IPS-NIHi7 (cell line): ENCODE measurements around the gene FSIP1.
A peak's percentile ranks its signal among the peaks of the same experiment; 100 is the strongest.

Source experiments
- DNase-seq: peaks from one replicate; pipeline ENCODE4 v3.0.0; 2012; ENCODE audit warnings: mixed read lengths; ENCODE audit errors: extremely low spot score

Gene FSIP1

DNA sequence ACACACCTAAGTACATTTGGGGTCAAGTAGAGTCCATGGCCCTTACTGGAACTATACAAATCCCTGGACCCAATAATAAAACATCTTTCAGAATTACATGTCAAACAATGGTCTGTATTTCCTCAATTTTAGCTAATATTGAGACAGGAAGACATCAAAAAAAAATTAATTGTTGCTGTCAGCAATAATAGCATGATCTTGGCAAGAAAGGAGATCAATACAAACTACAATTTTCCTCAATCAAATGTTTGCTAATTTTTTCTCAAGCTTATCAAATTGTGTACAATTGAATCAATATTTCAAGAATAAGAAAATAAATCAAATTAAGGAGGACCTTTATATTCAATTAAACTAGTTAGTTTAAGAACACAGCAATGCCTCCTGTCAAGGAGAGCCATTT, 62.6 kb downstream of the FSIP1 start:
- DNase-seq: no peak

GRCh38 chr15:39719109-39719508, 63.5 kb downstream of the FSIP1 start:
- DNase-seq: no peak

DNA sequence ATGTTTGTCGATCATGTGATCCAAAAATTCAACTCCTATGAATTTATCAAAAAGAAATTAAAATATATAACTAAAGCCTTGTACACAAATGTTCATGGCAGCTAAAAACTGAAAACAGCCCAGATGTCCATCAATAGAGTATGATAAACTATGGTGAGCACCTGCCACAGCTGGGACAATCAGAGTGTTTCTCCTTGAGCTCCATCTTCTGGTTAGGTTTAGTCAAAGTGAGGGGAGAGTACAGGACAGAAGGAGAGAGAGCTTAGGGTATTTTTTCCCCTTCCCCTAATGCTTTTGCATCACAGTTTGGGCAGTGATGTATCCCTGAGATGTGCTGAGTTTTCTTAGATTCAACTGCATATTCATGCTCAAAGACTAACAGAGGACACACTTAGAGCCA, 65.5 kb downstream of the FSIP1 start:
- no peak for DNase-seq

GRCh38 chr15:39714251-39714650, 68.4 kb downstream of the FSIP1 start:
- DNase-seq: no peak

DNA sequence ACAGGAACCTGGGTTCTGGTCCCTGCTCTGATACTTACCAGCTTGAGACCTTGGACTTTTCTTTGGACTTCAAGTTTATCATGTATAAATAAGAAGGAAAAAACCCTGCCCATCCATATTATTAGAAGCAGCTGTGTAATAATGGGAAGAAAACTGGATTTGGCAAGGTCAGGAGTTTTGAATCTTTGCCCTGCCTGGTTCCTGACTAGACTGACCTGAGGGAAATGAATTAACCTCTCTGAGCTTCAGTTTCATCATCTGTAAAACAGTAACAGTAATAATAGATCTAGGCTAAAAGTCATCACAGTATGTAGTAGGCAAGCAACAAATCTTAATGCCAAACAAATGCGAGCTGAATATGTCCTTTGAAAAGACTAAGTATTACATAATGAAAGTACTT, 68.8 kb downstream of the FSIP1 start:
- DNase-seq: no peak

DNA sequence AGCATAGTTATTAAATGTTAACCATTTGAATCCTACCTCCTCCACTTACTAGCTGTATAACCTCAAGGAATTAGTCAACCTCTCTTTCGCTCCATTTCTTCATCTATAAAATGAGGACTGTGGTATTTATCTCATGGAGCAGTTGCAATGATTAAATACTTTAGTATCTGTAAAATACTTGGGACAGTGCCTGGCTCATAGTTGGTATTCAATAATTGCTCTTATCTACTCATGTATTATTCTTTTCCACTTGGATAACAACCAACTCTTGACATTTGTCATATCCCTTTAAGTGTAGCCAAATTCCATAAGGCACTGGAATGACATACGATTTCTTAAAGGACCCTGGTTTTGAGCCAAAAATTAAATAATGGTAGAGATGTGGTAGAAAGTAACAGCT, 72.0 kb downstream of the FSIP1 start:
- DNase-seq: no peak

GRCh38 chr15:39709941-39710340, 72.7 kb downstream of the FSIP1 start:
- DNase-seq: no peak

GRCh38 chr15:39706206-39706605, 76.4 kb downstream of the FSIP1 start:
- no peak for DNase-seq

- no peak for DNase-seq
Measured at GRCh38 chr15:39704689-39705088, 78.0 kb downstream of the FSIP1 start.

- no peak for DNase-seq
Measured at GRCh38 chr15:39704235-39704634, 78.4 kb downstream of the FSIP1 start.

GRCh38 chr15:39701988-39702387, 80.7 kb downstream of the FSIP1 start:
- DNase-seq: no peak

DNA sequence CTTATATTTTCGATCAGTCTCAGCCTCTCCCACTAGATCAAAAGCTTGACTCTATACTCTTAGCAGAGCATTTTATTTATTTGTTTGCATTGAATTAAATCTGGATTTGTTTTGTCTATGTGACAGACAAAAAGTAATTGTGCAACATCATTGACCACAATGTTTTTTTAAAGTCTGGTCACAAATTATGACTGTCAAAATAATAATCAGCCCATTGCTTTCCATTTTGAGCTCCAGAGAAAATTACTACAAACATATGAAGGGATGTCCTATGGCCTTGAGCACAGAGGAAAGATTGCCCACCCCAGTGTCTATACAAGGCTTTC, 82.3 kb downstream of the FSIP1 start:
- DNase-seq: no peak

GRCh38 chr15:39699516-39700374, 82.9 kb downstream of the FSIP1 start:
- no peak for DNase-seq

DNA sequence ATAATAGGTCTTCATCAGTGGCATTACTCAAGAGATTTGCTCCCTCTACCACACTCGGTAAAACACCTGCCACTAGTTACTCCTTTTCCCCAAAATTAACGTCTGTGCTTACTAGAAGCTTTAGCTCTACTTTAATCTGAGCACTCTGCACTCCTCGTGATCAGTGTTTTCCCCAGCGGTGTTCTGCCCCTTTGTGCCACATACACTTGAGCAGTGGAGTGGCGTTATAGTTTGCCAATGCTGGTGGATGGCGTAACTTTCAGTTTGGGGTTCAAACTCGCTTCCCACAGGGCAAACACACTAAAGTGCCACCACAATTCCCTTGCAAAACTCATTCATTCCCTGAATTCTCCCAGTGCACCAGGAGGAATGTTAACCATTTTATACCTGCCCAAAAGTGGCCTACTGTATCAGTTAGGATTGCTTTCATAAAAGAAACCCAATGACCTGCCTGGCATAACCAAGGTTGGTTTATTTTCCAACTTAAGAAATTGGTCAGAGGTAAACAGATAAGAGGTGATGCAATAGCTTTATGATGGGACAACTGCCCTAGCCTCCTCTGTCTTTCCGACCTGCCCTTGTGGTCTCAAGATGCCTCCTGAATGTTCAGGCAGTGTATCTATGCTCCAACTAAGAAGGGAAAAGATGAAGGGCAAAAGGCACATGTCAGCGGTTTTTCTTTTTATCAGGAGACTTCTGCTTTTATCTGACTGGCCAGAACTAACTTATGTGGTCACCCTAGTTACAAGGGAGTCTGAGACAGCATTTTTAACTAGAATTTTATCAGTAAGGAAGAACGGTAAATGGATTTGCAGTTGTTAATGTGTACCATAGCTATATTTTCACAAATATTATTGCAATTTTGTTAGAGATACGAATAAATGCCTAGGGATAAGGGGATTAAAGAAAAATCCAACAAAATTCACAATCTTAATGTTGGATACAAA, 83.9 kb downstream of the FSIP1 start:
- no peak for DNase-seq

DNA sequence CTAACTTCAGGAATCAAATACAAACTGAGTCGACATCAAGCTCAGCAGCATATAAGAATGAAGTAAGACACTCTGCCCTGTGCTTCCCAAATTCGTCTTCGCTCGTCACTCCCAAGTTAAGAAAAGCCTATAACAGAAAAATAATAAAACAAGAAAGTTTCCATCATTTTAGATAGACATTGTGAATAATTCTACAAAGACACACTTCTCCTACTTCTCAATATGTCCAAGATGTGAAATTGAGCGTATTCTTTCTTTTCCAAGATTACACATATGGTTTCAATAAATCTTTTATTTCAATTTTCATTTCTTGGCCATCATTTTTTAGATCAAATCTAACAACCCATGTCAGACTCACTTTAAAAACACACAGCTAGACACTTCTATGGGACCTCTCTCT, 85.1 kb downstream of the FSIP1 start:
- DNase-seq: no peak

DNA sequence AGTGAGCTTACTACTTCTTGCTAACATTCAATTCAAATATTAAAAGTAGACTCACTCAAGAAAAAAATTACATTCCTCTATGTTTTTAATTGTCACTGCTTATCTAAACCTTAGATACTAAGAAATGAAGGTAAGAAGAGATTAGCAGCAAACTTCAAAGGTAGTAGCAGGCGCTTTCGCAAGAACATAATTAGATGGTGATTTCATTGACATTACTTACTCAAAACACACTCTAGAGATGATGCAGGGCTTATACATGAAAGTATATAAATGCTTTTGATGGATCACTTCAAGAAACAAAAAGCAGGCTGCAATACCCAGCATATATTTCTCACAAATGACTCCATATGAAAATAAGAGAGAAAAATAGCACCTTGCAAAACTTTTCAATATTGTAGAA, 86.8 kb downstream of the FSIP1 start:
- no peak for DNase-seq

- peak; percentile 31 for DNase-seq
Measured at GRCh38 chr15:39692356-39693327, 90.0 kb downstream of the FSIP1 start.

- DNase-seq: no peak
Measured at GRCh38 chr15:39690881-39691634, 91.6 kb downstream of the FSIP1 start.

DNA sequence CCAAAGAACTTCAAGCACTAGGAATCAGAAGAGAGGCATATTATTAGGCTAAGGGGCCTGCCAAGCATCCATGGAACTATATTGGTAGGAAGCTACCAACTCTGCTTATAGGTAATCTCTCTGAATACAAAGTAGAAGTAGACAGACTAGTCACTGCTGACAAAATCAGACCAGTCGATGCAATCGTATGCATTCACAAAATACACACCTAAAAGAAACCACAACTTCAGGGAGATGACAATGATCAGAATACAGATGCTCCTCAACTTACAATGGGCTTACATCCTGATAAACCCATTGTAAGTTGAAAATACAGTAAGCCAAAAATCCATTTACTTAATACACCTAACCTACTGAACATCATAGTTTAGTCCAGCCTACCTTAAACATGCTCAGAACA, 94.7 kb downstream of the FSIP1 start:
- no peak for DNase-seq

GRCh38 chr15:39685999-39686613, 96.5 kb downstream of the FSIP1 start:
- peak; percentile 62 for DNase-seq

- no peak for DNase-seq
Measured at GRCh38 chr15:39685367-39685766, 97.3 kb downstream of the FSIP1 start.
